ENCODE data around the gene ARFRP1.
A peak's percentile ranks its signal among the peaks of the same experiment; 100 is the strongest.
"Not testable (repeated sequence)": the region's sequence is repeated elsewhere in the genome, so short reads cannot be mapped to it uniquely, and the experiment has no call there.

ARFRP1 gene

GRCh38 chr20:63675681-63676368, 32.0 kb downstream of the ARFRP1 start:
- no peak for DNase-seq (ENCODE audit: low read depth)

GRCh38 chr20:63673951-63674350, 33.8 kb downstream of the ARFRP1 start:
- no peak for DNase-seq (ENCODE audit: low read depth)

GRCh38 chr20:63672666-63673065, 35.1 kb downstream of the ARFRP1 start:
- DNase-seq (ENCODE audit: low read depth) = no peak

- not testable (repeated sequence) for DNase-seq (ENCODE audit: low read depth)
These were observed 36.1 kb downstream of the ARFRP1 start for GRCh38 chr20:63671695-63672094.

- no peak for DNase-seq (ENCODE audit: low read depth)
These were observed 39.4 kb downstream of the ARFRP1 start for GRCh38 chr20:63668351-63668750.

GRCh38 chr20:63667858-63668257, 39.9 kb downstream of the ARFRP1 start:
- no peak for DNase-seq (ENCODE audit: low read depth)

GRCh38 chr20:63665708-63666107, 42.1 kb downstream of the ARFRP1 start:
- DNase-seq (ENCODE audit: low read depth) = no peak

- DNase-seq (ENCODE audit: low read depth) = no peak
These were observed 42.7 kb downstream of the ARFRP1 start for GRCh38 chr20:63664861-63665594.

- DNase-seq (ENCODE audit: low read depth) = no peak
These were observed 43.5 kb downstream of the ARFRP1 start for GRCh38 chr20:63664143-63664851.

GRCh38 chr20:63663332-63664066, 44.3 kb downstream of the ARFRP1 start:
- DNase-seq (ENCODE audit: low read depth) = no peak

GRCh38 chr20:63662813-63663189, 45.0 kb downstream of the ARFRP1 start:
- DNase-seq (ENCODE audit: low read depth) = no peak

GRCh38 chr20:63661959-63662812, 45.6 kb downstream of the ARFRP1 start:
- no peak for DNase-seq (ENCODE audit: low read depth)

GRCh38 chr20:63661108-63661507, 46.7 kb downstream of the ARFRP1 start:
- no peak for DNase-seq (ENCODE audit: low read depth)

GRCh38 chr20:63660622-63661021, 47.2 kb downstream of the ARFRP1 start:
- DNase-seq (ENCODE audit: low read depth) = no peak

- not testable (repeated sequence) for DNase-seq (ENCODE audit: low read depth)
These were observed 47.6 kb downstream of the ARFRP1 start for GRCh38 chr20:63660174-63660573.

GRCh38 chr20:63659370-63659769, 48.4 kb downstream of the ARFRP1 start:
- no peak for DNase-seq (ENCODE audit: low read depth)

- DNase-seq (ENCODE audit: low read depth) = no peak
These were observed 49.0 kb downstream of the ARFRP1 start for GRCh38 chr20:63658749-63659187.

GRCh38 chr20:63657937-63658748, 49.6 kb downstream of the ARFRP1 start, which contains the start of gene RTEL1:
Gene RTEL1, plus strand, starts transcription at chr20:63658312. Its CDS starts 1,091 bp downstream, at chr20:63659403.
- peak; percentile 92 for DNase-seq (ENCODE audit: low read depth)

- no peak for DNase-seq (ENCODE audit: low read depth)
These were observed 50.4 kb downstream of the ARFRP1 start for GRCh38 chr20:63657260-63657936.

GRCh38 chr20:63656451-63656850, 51.3 kb downstream of the ARFRP1 start:
- DNase-seq (ENCODE audit: low read depth) = no peak
